ENCODE measurements around the gene SLCO2A1.

SLCO2A1 gene

GRCh38 chr3:133945381-133946095 is 84.2 kb downstream of the SLCO2A1 start:
- DNase-seq: no peak

GRCh38 chr3:133944641-133945380 is 84.9 kb downstream of the SLCO2A1 start:
- DNase-seq: peak; percentile 57

- no peak for DNase-seq
Observed at GRCh38 chr3:133944181-133944580, 85.5 kb downstream of the SLCO2A1 start.

- DNase-seq: no peak
Observed at GRCh38 chr3:133943639-133944141, 86.0 kb downstream of the SLCO2A1 start.

GRCh38 chr3:133943031-133943535 is 86.6 kb downstream of the SLCO2A1 start:
- DNase-seq: no peak

GRCh38 chr3:133941415-133941821 is 88.3 kb downstream of the SLCO2A1 start:
- DNase-seq: peak; percentile 84

- no peak for DNase-seq
Observed at GRCh38 chr3:133940536-133940935, 89.2 kb downstream of the SLCO2A1 start.

GRCh38 chr3:133939463-133939835 is 90.3 kb downstream of the SLCO2A1 start:
- DNase-seq: no peak

GRCh38 chr3:133938770-133939462 is 90.8 kb downstream of the SLCO2A1 start:
- DNase-seq: peak; percentile 14

- DNase-seq: no peak
Observed at GRCh38 chr3:133937756-133938601, 91.7 kb downstream of the SLCO2A1 start.

- DNase-seq: no peak
Observed at GRCh38 chr3:133937061-133937686, 92.6 kb downstream of the SLCO2A1 start.

GRCh38 chr3:133935843-133936769 is 93.6 kb downstream of the SLCO2A1 start:
- DNase-seq: no peak

- DNase-seq: no peak
Observed at GRCh38 chr3:133934996-133935842, 94.5 kb downstream of the SLCO2A1 start.

- DNase-seq: no peak
Observed at GRCh38 chr3:133934073-133934970, 95.4 kb downstream of the SLCO2A1 start.

- DNase-seq: no peak
Observed at GRCh38 chr3:133933097-133934024, 96.4 kb downstream of the SLCO2A1 start.

- DNase-seq: no peak
Observed at GRCh38 chr3:133932009-133932408, 97.7 kb downstream of the SLCO2A1 start.

- DNase-seq: no peak
Observed at GRCh38 chr3:133931084-133931483, 98.6 kb downstream of the SLCO2A1 start.
